Body of pancreas (tissue), 4 donors: Measurements from ENCODE around the gene BCAT1.

Source experiments
- POLR2A ChIP-seq, 3 donors: fragments of 450-650 bp; IDR thresholded peaks; one replicate each; pipeline ENCODE4 v1.6.1; 2016; ENCODE audit warnings: antibody characterized with exemption in 3 of 3, mild to moderate bottlenecking in 2 of 3
- TF ChIP-seq, protein P1 (sequence below), 7 experiments: fragments of 450-650 bp in 4 of 7; fragments of 200-600 bp in 3 of 7; sonication (generic) in 3 of 7; IDR thresholded peaks; one replicate each; pipeline ENCODE4 v1.5.1; 2016 to 2019; ENCODE audit warnings: antibody characterized with exemption in 7 of 7

DNA sequence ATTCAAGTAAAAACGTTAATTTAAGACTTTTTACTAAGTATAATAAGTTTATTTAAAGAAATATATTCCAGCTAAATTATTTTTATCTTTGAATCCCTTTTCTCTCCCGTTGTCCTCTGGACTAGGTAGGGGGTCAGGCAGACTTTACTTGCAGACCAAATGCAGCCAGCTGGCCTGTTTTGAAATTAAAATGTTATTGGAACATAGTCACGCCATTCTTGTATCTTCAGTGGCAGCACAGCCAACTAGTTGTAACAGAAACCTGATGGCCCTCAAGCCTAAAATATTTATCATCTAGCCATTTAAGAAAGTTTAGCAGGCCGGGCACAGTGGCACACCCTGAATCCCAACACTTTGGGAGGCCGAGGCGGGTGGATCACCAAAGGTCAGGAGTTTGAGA, 52.7 kb downstream of the BCAT1 start:
- TF ChIP-seq, protein P1, sequence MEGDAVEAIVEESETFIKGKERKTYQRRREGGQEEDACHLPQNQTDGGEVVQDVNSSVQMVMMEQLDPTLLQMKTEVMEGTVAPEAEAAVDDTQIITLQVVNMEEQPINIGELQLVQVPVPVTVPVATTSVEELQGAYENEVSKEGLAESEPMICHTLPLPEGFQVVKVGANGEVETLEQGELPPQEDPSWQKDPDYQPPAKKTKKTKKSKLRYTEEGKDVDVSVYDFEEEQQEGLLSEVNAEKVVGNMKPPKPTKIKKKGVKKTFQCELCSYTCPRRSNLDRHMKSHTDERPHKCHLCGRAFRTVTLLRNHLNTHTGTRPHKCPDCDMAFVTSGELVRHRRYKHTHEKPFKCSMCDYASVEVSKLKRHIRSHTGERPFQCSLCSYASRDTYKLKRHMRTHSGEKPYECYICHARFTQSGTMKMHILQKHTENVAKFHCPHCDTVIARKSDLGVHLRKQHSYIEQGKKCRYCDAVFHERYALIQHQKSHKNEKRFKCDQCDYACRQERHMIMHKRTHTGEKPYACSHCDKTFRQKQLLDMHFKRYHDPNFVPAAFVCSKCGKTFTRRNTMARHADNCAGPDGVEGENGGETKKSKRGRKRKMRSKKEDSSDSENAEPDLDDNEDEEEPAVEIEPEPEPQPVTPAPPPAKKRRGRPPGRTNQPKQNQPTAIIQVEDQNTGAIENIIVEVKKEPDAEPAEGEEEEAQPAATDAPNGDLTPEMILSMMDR (IDR thresholded peaks at IDR 0.05) = no peak
- TF ChIP-seq POLR2A (IDR thresholded peaks at IDR 0.05) = no peak
